Measurements from ENCODE around the gene SHF.

The SHF gene

GRCh38 chr15:45122719-45123118, 65.0 kb downstream of the SHF start:
- DNase-seq (ENCODE audit: low spot score) = no peak

GRCh38 chr15:45121706-45122417, 65.9 kb downstream of the SHF start:
- no peak for DNase-seq (ENCODE audit: low spot score)

DNA sequence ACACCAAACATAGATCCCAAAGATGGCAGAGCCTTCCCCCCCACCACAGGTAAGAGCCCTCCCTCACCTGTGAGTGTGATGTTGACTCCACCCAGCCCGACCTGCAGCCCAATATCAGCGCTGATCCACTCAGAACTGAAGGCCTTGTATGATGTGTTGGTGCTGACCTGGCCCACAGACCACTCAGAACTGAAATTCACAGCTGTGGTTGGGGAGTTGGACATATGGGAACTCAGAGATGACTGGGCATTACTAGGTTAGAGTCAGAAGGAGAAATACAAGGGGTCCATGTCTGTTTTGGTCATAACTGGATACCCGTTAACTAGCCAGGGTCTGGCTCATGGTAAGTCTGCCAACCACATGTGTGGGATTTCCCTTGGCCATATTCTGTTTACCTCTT, 66.7 kb downstream of the SHF start:
- DNase-seq (ENCODE audit: low spot score) = no peak

DNA sequence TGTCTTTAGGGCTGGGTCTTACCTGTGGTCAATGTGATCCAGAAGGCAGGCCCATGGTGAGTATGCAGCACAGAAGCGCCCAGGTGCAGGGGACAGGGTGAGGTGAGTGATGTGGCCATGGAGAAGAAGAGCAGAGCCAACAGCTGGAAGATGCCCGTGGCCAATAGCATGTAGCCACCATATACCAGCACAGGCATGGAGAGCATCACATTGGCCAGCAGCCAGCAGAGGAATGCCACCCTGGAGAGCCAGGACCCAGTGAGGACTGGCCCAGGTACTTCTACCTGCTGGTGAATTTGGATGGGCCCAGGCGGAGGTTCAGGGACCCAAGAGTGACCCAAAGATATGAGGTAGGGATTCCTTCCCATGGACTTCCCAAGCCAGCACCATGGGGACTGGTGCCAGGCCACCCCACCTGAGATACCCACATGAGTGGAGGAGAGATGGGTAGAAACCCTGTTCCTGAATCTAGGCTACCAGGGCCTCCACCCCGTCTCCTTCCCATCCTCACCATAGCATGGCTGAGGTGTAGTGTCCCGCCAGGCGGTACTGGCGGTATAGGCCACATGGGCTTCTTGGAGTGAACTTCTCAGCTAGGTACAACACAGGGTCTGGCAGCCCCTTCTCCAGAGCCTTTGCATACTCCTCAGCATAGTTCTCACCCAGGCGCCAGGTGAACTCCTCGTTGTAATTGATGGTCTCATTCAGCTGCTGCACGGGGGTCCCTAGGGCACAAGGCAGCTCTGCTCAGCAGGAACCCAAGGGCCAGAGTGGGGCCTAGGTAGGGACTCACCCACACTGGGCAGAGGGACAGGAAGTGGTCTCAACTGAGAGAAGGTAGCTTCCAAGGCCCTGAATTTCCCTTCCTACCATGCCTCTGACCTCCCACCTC, 67.4 kb downstream of the SHF start:
- DNase-seq (ENCODE audit: low spot score) = no peak

DNA sequence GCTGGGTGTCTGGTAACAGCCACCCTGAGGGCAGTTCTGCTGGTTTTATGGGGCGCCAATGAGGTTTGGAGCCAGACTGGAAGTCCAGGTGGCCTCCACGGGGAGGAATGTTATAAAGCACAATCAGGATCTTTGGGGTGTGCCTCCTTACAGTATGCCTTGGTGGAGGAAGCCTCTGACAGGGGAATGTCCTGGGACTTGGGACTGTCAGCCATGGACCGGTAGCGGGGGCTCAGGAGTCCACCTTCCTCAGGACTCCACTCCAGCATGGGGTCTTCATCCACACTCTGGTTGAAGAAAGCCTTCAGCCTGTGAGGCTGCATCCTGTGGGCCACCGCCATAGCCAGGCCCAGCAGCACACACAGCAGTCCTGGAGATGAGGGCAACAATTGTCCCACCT, 68.8 kb downstream of the SHF start:
- no peak for DNase-seq (ENCODE audit: low spot score)

- DNase-seq (ENCODE audit: low spot score) = peak; percentile 93
These were observed 69.6 kb downstream of the SHF start for GRCh38 chr15:45118131-45118588.

- DNase-seq (ENCODE audit: low spot score) = no peak
These were observed 70.2 kb downstream of the SHF start for GRCh38 chr15:45117308-45118130.
